ENCODE measurements around the gene C7orf57. TPM values are rescaled to one million over a fixed set of nuclear protein-coding genes. Genes with fewer than 3 reads are reported as not detected.
"Not testable (repeated sequence)": the region's sequence is repeated elsewhere in the genome, so short reads cannot be mapped to it uniquely, and the experiment has no call there.

C7orf57 gene
- total RNA-seq, 1 donor: under 0.01 TPM

DNA sequence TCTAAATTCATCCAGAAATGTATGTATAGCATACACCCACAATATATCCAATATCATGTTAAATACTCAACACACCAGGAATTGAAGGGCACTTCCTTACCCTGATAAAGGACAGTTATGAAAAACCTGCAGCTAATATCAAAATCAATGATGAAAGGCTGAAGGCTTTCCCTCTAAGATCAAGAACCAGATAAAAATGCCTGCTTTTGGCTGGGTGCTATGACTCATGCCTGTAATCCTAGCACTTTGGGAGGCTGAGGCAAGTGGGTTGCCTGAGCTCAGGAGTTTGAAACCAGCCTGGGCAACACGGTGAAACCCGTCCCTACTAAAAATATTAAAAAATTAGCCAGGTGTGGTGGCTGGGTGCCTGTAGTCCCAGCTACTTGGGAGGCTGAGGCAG is 32.1 kb downstream of the C7orf57 start:
- TF ChIP-seq CTCF (IDR thresholded peaks at IDR 0.05; ENCODE audit: extremely low read depth, low read depth, low read length): no peak

GRCh38 chr7:48074204-48074654 is 38.9 kb downstream of the C7orf57 start:
- Histone ChIP-seq H3K4me1 (ENCODE audit: insufficient read depth, low read length) (peaks cover 6% of the 10 kb centered on the region), H3K79me2 (ENCODE audit: insufficient read depth, low read length) (no peaks in the 10 kb centered on the region), H3K9me3 (ENCODE audit: low read depth, low read length) (no peaks in the 10 kb centered on the region), H2AFZ (ENCODE audit: low read length) (peak overlapping the region; percentile 24), H3K27me3 (ENCODE audit: insufficient read depth, low read length) (no peaks in the 10 kb centered on the region), H3K4me2 (ENCODE audit: insufficient read depth, low read length) (no peak overlapping the region), H3K36me3 (ENCODE audit: insufficient read depth, low read length) (no peaks in the 10 kb centered on the region), H4K20me1 (ENCODE audit: insufficient read depth, low read length) (no peaks in the 10 kb centered on the region), H3K4me3 (ENCODE audit: insufficient read depth, low read length) (no peak overlapping the region), H3K27ac (ENCODE audit: low read depth, low read length) (no peak overlapping the region)
- DNase-seq (ENCODE audit: insufficient read length, low spot score, missing footprints): no peak
- no peak for TF ChIP-seq CTCF (IDR thresholded peaks at IDR 0.05; ENCODE audit: extremely low read depth, low read depth, low read length)

More for the DNA sequence above, 32.1 kb downstream of the C7orf57 start:
- H3K36me3 ChIP-seq (ENCODE audit: insufficient read depth, low read length): no peaks in the 10 kb centered on the region
- H3K27ac ChIP-seq (ENCODE audit: low read depth, low read length): no peak overlapping the region
- no peak for DNase-seq (ENCODE audit: insufficient read length, low spot score, missing footprints)
- H4K20me1 ChIP-seq (ENCODE audit: insufficient read depth, low read length): no peaks in the 10 kb centered on the region
- H3K27me3 ChIP-seq (ENCODE audit: insufficient read depth, low read length): no peaks in the 10 kb centered on the region
- H3K4me1 ChIP-seq (ENCODE audit: insufficient read depth, low read length): no peaks in the 10 kb centered on the region
- H3K79me2 ChIP-seq (ENCODE audit: insufficient read depth, low read length): no peaks in the 10 kb centered on the region
- H3K9me3 ChIP-seq (ENCODE audit: low read depth, low read length): no peaks in the 10 kb centered on the region
- no peak overlapping the region for H3K4me2 ChIP-seq (ENCODE audit: insufficient read depth, low read length)
- no peak overlapping the region for H3K4me3 ChIP-seq (ENCODE audit: insufficient read depth, low read length)
- H2AFZ ChIP-seq (ENCODE audit: low read length): no peak overlapping the region

- no peak overlapping the region for H3K27ac ChIP-seq (ENCODE audit: low read depth, low read length)
- no peak overlapping the region for H3K4me2 ChIP-seq (ENCODE audit: insufficient read depth, low read length)
- H3K36me3 ChIP-seq (ENCODE audit: insufficient read depth, low read length): no peaks in the 10 kb centered on the region
- H3K4me3 ChIP-seq (ENCODE audit: insufficient read depth, low read length): no peak overlapping the region
- H3K27me3 ChIP-seq (ENCODE audit: insufficient read depth, low read length): no peaks in the 10 kb centered on the region
- H2AFZ ChIP-seq (ENCODE audit: low read length): no peak overlapping the region
- H3K9me3 ChIP-seq (ENCODE audit: low read depth, low read length): no peaks in the 10 kb centered on the region
- peaks cover 6% of the 10 kb centered on the region for H3K4me1 ChIP-seq (ENCODE audit: insufficient read depth, low read length)
- no peaks in the 10 kb centered on the region for H3K79me2 ChIP-seq (ENCODE audit: insufficient read depth, low read length)
- H4K20me1 ChIP-seq (ENCODE audit: insufficient read depth, low read length): no peaks in the 10 kb centered on the region
- TF ChIP-seq CTCF (IDR thresholded peaks at IDR 0.05; ENCODE audit: extremely low read depth, low read depth, low read length): no peak
- DNase-seq (ENCODE audit: insufficient read length, low spot score, missing footprints): no peak
These were observed 42.1 kb downstream of the C7orf57 start for GRCh38 chr7:48077423-48077822.

GRCh38 chr7:48078470-48078869 is 43.1 kb downstream of the C7orf57 start:
- Histone ChIP-seq H3K9me3 (ENCODE audit: low read depth, low read length) (no peaks in the 10 kb centered on the region), H3K4me2 (ENCODE audit: insufficient read depth, low read length) (no peak overlapping the region), H4K20me1 (ENCODE audit: insufficient read depth, low read length) (no peaks in the 10 kb centered on the region), H3K4me3 (ENCODE audit: insufficient read depth, low read length) (no peak overlapping the region), H3K27ac (ENCODE audit: low read depth, low read length) (no peak overlapping the region), H2AFZ (ENCODE audit: low read length) (no peak overlapping the region), H3K79me2 (ENCODE audit: insufficient read depth, low read length) (no peaks in the 10 kb centered on the region), H3K4me1 (ENCODE audit: insufficient read depth, low read length) (peaks cover 17% of the 10 kb centered on the region), H3K27me3 (ENCODE audit: insufficient read depth, low read length) (no peaks in the 10 kb centered on the region), H3K36me3 (ENCODE audit: insufficient read depth, low read length) (no peaks in the 10 kb centered on the region)
- no peak for TF ChIP-seq CTCF (IDR thresholded peaks at IDR 0.05; ENCODE audit: extremely low read depth, low read depth, low read length)
- peak; percentile 58 for DNase-seq (ENCODE audit: insufficient read length, low spot score, missing footprints)

GRCh38 chr7:48082378-48082777 is 47.0 kb downstream of the C7orf57 start:
- H3K27me3 ChIP-seq (ENCODE audit: insufficient read depth, low read length); H3K4me2 ChIP-seq (ENCODE audit: insufficient read depth, low read length); H2AFZ ChIP-seq (ENCODE audit: low read length); DNase-seq (ENCODE audit: insufficient read length, low spot score, missing footprints); H4K20me1 ChIP-seq (ENCODE audit: insufficient read depth, low read length); H3K4me3 ChIP-seq (ENCODE audit: insufficient read depth, low read length); H3K36me3 ChIP-seq (ENCODE audit: insufficient read depth, low read length); H3K79me2 ChIP-seq (ENCODE audit: insufficient read depth, low read length); H3K9me3 ChIP-seq (ENCODE audit: low read depth, low read length): not testable (repeated sequence)
- peaks cover 42% of the 10 kb centered on the region for H3K4me1 ChIP-seq (ENCODE audit: insufficient read depth, low read length)
- H3K27ac ChIP-seq (ENCODE audit: low read depth, low read length): peak overlapping the region; percentile 87

Data from osteoblast (primary cell).